UCSD-AML1 (cell line): Measurements from ENCODE around the gene CDKAL1.
"Not testable (repeated sequence)": the region's sequence is repeated elsewhere in the genome, so short reads cannot be mapped to it uniquely, and the experiment has no call there.

Experiments
- DNase-seq: peaks from one replicate; lab custom pipeline; 2025; ENCODE audit not compliant: unreplicated experiment; lab: John Stamatoyannopoulos, UW

CDKAL1 gene

GRCh38 chr6:20827798-20828197 lies 293.5 kb downstream of the CDKAL1 start:
- DNase-seq = no peak

- DNase-seq = no peak
Observed at GRCh38 chr6:20830576-20830975, 296.3 kb downstream of the CDKAL1 start.

- not testable (repeated sequence) for DNase-seq
Observed at GRCh38 chr6:20831251-20831650, 297.0 kb downstream of the CDKAL1 start.

- no peak for DNase-seq
Observed at GRCh38 chr6:20833881-20834515, 299.7 kb downstream of the CDKAL1 start.

GRCh38 chr6:20835315-20836010 lies 301.2 kb downstream of the CDKAL1 start:
- no peak for DNase-seq

- DNase-seq = no peak
Observed at GRCh38 chr6:20837189-20837588, 302.9 kb downstream of the CDKAL1 start.

GRCh38 chr6:20838113-20838512 lies 303.9 kb downstream of the CDKAL1 start:
- no peak for DNase-seq

GRCh38 chr6:20839630-20840029 lies 305.4 kb downstream of the CDKAL1 start:
- no peak for DNase-seq

- DNase-seq = no peak
Observed at GRCh38 chr6:20840675-20841074, 306.4 kb downstream of the CDKAL1 start.

- DNase-seq = no peak
Observed at GRCh38 chr6:20841806-20842205, 307.5 kb downstream of the CDKAL1 start.

- no peak for DNase-seq
Observed at GRCh38 chr6:20845592-20845991, 311.3 kb downstream of the CDKAL1 start.

- DNase-seq = no peak
Observed at GRCh38 chr6:20846602-20847028, 312.4 kb downstream of the CDKAL1 start.

- no peak for DNase-seq
Observed at GRCh38 chr6:20847904-20848303, 313.6 kb downstream of the CDKAL1 start.

GRCh38 chr6:20850686-20851416 lies 316.6 kb downstream of the CDKAL1 start:
- no peak for DNase-seq

GRCh38 chr6:20851795-20852194 lies 317.5 kb downstream of the CDKAL1 start:
- DNase-seq = no peak

- DNase-seq = no peak
Observed at GRCh38 chr6:20853828-20854227, 319.6 kb downstream of the CDKAL1 start.

- no peak for DNase-seq
Observed at GRCh38 chr6:20856681-20857288, 322.5 kb downstream of the CDKAL1 start.

GRCh38 chr6:20861481-20861880 lies 327.2 kb downstream of the CDKAL1 start:
- DNase-seq = no peak

- DNase-seq = no peak
Observed at GRCh38 chr6:20866036-20866435, 331.8 kb downstream of the CDKAL1 start.

- DNase-seq = no peak
Observed at GRCh38 chr6:20866935-20867703, 332.9 kb downstream of the CDKAL1 start.
